NCI-H748 (cell line): ENCODE measurements around the gene RASGRF1.

Source experiments
- DNase-seq: peaks from one replicate; lab custom pipeline; 2025; ENCODE audit not compliant: unreplicated experiment; lab: John Stamatoyannopoulos, UW

RASGRF1 gene

DNA sequence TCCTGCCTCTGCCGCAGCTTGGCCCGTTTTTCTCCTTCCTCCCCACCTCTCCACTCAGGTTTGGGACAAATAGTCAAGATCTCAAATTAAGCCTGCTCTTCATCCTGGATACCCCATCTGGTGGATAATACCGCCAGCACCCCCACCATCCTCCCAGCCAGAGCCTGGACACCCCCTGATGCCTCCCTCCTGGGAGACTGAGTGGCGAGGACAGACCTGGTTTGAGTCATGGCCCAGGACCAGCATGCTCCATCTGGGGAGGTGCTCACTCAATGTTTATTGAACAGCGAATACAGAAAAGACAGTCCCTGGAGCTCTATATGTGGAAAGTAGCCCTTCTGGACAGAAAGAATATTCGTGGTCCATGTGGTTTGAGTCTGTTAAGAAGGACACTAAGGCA lies 169.1 kb downstream of the RASGRF1 start:
- no peak for DNase-seq

DNA sequence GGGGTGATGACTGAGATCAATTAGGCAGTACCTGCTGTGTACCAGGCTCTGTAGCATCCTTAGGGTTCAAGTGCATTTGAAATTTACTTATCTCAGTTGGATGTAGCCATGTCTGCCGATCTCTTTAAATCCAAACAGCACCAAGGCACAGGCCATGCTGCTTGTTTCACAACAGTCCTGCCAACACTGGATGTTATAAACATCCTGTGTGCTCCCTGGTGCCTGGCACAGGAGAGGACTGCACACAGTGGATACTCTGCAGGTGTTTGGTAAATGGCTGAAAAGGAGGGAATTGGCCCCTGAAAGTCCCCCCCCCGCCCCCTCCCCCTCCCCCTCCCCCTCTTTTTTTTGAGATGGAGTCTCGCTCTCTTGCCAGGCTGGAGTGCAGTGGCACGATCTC lies 172.7 kb downstream of the RASGRF1 start:
- no peak for DNase-seq

DNA sequence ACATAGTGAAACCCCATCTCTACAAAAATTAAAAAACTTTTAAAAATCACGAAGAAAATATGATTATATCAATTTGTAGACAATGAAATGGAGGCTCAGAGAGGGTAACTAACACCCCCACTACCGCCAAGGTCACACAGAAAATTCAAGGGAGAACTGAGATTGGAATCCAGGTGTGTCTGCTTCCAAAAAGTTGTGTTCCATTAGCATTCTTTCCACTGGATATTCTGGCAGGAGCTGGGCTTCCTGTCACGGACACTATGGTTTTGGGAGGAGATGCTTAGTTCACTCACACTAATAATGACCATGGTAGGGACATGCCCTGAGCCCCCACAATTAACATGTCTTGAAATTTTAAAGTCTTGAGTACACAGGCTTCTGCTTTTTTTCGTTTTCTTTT lies 174.5 kb downstream of the RASGRF1 start:
- DNase-seq = no peak

DNA sequence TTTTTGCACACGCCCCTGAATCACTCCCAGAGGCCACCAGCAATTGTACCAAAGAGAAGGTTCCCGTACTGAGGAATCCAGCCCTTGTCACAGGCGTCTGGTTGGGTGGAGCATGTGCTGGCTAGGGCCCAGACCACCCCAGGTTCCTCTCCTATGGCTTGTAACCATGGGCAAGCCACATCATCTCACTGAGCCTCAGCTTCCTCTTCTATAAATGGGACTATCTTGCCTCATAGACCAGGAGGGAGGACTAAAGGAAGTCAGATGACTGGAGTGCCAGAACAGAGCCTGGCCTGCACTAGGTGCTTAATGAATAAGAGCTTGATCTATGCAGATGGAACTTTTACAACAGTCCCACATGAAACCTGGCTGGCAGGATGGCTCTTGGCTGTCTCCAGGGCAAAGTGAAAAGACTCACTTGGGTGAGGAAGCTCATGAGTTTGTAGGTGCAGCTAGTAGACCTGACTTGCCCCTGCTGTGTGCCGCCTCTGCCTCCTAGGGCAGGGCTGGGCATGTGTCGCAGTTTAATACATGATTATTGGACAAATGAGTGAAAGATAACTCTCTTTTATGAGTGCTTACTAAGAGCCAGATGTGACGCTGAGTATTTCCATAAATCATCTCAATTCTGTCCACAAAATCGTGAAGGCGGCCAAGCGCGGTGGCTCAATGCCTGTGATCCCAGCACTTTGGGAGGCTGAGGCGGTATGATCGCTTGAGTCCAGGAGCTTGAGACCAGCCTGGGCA lies 175.1 kb downstream of the RASGRF1 start:
- no peak for DNase-seq

DNA sequence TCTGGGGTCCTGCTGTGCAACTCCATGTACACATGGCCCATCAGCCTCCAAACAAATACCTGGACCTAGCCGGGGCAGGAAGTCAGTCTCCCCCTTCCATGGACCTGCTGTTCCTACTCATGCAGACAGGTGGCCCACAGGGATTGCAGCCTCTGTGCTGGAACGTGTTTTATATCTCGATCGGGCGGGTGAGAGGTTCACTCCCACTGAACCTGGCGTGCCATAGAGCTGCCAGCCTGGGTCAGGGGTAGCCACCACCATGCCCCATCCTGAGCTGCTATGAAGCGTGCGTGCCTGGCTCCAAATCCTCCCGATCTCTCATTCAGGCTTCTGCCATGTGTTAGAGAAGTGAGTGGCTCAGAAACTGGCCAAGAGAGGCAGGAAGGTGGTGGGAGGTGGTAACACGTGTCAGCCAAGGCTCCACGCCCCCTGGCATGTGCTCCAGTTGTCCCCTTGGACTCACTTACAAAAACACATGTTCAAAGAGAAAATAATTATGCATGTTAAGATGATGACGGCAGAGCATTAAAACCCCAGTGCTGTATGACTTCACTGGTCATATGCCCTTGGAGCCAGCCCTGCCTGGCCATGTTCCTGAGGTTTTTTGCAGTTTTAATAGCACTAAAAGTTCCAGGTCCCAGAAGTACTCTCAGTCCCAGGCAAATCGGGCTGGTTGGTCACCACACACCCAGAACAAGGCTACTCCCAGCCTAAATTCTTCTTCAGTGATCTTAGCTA lies 176.4 kb downstream of the RASGRF1 start:
- DNase-seq = no peak

DNA sequence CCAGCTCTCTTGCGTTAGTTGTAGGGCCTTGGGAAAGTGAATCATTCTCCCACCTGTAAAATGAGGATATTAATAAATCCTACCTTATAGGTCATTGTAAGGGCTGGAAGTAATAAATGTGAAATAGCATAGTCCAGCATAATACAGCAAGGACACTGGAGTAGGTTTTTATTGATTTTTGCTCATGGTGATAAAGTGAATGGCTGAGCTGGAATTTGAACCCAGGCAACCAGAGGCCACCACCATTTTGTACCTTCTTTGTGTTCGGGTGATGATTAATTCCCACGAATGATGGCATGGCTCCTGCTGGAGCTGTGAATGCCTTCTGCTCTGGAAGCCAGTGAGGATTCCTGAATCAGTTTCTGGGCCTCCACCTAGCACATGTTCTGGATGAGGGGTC lies 177.6 kb downstream of the RASGRF1 start:
- DNase-seq = no peak

DNA sequence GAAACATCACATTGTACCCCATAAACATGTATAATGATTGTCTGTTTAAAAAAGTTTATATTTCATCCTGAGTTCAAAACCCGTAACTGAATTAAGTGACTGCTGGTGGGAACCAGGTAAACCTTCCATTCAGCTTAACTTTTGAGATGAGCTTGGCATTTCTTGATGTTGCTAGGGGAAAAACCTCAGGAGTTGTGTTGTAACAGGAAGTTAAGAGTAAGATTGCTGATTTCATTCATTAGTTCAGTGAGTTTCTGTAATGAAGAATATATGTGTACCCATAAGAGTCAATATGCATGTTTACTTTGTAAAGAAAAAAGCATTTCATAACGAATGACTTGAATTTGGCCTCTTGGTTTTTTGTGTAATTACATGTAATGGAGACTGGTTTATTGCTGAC lies 178.3 kb downstream of the RASGRF1 start:
- DNase-seq = no peak

DNA sequence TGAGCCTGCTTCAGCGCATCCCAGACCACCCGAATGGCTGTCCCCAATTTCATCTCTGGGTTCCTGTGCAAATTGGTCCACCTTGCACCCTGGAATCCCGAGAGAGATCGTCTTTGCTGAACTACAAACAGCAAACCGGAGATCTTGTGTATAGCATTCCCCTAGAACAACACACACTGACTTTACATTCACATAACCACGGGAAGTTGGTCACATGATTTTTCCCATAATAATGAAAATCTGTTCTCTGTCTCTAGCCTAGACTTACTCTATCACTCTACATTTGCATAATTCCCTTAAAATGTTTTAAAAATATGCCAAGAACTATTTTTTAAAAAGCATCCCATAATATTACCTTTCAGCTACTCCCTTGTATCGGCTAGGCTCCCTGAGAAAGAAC lies 180.3 kb downstream of the RASGRF1 start:
- DNase-seq = no peak
